ENCODE data around the gene PSMA1.
"Not testable (repeated sequence)": the region's sequence is repeated elsewhere in the genome, so short reads cannot be mapped to it uniquely, and the experiment has no call there.

The PSMA1 gene

DNA sequence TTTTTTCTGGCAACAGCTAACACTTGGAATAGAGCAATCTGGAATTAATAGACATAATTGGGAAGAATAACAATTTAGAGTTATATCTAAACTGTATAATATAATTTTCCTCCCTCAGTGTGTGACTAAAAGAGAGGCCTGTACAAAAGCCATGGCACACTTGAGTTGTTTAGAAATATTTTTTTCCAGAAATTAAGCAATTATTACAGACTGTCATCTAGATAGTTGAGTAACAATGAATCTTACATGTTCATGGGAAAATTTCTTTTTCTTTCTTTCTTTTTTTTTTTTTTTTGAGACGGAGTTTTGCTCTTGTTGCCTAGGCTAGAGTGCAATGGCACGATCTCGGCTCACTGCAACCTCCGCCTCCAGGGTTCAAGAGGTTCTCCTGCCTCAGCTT is 15.0 kb upstream of the PSMA1 start:
- not testable (repeated sequence) for DNase-seq (ENCODE audit: low read depth in 3 of 3, low spot score in 1 of 3)

GRCh38 chr11:14529951-14530350 is 9.8 kb upstream of the PSMA1 start:
- DNase-seq (ENCODE audit: low read depth in 3 of 3, low spot score in 1 of 3) = no peak

DNA sequence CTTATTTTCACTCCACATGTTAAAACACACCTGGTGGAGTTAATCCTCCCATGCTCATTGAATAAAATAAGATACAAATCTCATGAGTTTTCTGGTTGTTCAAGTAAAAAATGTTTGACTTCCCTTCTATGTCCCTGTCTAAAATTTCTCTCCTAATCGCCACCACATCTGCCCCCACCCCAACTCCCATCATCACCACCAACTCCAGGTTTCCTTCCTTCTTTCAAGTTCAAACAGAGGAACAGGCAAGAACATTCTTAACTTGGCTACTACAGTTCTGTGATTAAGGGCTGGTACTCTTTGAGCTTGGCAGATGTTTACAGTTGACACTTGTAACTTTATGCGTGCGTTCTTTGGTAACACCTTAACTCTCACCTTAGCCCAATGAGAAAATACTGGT is 9.1 kb upstream of the PSMA1 start:
- no peak for DNase-seq (ENCODE audit: low read depth in 3 of 3, low spot score in 1 of 3)

DNA sequence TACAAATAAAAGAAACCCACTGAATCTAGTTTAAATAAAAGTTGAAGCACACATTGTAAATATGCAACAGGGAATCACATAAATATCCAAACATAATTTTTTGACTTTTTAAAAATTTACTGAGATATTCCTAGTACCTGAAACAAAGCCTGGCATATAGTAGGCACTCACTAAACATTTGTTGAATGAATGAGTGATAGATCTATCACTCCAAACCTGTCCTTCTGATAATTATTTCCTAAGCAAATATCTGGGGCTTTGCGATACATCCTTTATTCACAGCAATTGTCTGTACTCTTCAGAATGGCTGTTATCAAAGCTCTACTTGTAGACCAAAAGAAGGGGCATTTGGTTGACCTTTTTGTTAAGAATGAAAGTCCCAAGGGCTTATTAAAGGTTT is 2.6 kb upstream of the PSMA1 start:
- DNase-seq (ENCODE audit: low read depth in 3 of 3, low spot score in 1 of 3) = no peak

DNA sequence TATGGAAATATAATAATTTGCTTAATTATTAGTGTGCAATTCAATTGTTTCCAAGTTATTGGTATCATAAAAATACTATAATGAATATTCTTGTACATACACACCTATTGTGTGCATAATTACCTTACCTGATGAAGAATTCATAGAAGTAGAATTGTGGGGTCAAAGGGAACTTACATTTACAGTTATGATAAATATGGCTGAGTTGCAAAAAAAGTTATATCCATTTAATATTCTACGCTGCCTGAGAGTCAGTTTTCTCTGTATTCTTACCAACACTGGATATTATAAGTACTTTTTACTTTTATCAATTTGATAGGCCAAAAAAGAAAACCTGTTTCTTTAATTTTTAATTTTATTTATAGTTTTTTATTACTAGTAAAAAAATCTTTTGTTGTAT is 2.1 kb upstream of the PSMA1 start:
- DNase-seq (ENCODE audit: low read depth in 3 of 3, low spot score in 1 of 3) = no peak

GRCh38 chr11:14520747-14521151 is 563 bp upstream of the PSMA1 start:
- no peak for DNase-seq (ENCODE audit: low read depth in 3 of 3, low spot score in 1 of 3)

DNA sequence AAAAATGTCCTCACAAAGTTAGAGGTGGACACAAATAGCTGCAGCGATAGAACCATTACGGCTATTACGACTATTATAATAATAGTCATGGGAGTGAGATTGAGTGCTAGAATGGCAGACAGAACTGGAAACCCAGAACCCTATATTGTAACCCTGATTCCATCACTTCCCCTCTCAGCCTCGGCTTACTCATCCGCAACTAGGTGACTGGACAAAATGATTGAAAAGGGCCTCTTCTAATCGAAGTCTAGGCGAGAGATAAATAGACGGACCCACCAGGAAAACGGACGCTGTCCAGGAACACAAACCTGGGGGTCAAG is 629 bp downstream of the PSMA1 start:
- DNase-seq (ENCODE audit: low read depth in 3 of 3, low spot score in 1 of 3) = no peak

- DNase-seq (ENCODE audit: low read depth in 3 of 3, low spot score in 1 of 3) = no peak
Observed at GRCh38 chr11:14518820-14519219, 1.4 kb downstream of the PSMA1 start.

GRCh38 chr11:14513800-14514199 is 6.4 kb downstream of the PSMA1 start:
- no peak for DNase-seq (ENCODE audit: low read depth in 3 of 3, low spot score in 1 of 3)

- no peak for DNase-seq (ENCODE audit: low read depth in 3 of 3, low spot score in 1 of 3)
Observed at GRCh38 chr11:14506532-14506931, 13.7 kb downstream of the PSMA1 start.

- no peak for DNase-seq (ENCODE audit: low read depth in 3 of 3, low spot score in 1 of 3)
Observed at GRCh38 chr11:14503023-14503422, 17.2 kb downstream of the PSMA1 start.

- DNase-seq (ENCODE audit: low read depth in 3 of 3, low spot score in 1 of 3) = no peak
Observed at GRCh38 chr11:14502039-14502438, 18.1 kb downstream of the PSMA1 start.

DNA sequence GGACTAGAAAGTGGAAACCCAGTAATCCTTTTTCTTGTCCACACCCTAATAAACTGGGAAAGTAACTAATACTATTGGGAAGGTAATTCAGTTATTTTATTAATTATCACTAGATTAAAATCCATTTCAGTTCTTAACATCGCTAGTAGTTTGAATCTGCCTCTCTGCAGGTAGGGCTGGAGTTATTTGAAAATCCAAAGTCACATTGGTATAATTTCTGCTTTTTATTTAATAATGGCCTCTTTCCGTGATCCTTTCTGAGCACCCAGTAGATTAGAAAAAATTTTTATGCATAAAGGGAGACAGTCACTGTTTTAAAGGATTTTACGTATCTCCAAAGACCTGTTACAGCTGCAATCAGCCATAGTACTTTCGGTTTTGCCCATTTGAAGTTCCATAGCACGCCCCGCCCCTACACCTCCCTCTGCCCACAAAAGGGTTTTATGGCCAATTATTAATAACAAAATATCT is 20.0 kb downstream of the PSMA1 start:
- DNase-seq (ENCODE audit: low read depth in 3 of 3, low spot score in 1 of 3) = peak in 1 of 3 donors; percentile 9

GRCh38 chr11:14499560-14500180 is 20.5 kb downstream of the PSMA1 start, which contains the start of gene COPB1:
Gene COPB1, minus strand, starts transcription at chr11:14499811. Its CDS starts 883 bp downstream, at chr11:14498928.
- DNase-seq (ENCODE audit: low read depth in 3 of 3, low spot score in 1 of 3) = peak; percentile 71 to 76 (median 75)

GRCh38 chr11:14499178-14499559 is 21.0 kb downstream of the PSMA1 start:
- peak in 1 of 3 donors; percentile 20 for DNase-seq (ENCODE audit: low read depth in 3 of 3, low spot score in 1 of 3)

DNA sequence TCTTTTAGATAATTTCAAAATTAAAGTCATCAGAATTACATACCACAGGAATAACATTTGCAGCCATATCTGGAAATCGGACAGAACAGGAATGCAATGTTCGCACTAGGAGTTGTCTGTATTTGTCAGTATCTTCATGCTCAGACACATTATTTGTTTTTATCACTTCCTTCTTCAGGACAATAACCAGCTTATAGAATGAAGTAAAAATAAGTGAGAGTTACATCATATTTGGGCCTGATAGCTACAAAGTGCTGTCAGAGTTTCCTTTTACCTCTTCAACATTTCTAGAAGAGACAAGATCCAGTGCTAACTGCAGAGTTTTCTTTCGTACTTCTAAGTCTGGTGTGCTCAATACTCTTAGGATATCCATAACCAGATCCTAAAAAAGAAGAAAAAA is 39.5 kb downstream of the PSMA1 start:
- no peak for DNase-seq (ENCODE audit: low read depth in 3 of 3, low spot score in 1 of 3)

DNA sequence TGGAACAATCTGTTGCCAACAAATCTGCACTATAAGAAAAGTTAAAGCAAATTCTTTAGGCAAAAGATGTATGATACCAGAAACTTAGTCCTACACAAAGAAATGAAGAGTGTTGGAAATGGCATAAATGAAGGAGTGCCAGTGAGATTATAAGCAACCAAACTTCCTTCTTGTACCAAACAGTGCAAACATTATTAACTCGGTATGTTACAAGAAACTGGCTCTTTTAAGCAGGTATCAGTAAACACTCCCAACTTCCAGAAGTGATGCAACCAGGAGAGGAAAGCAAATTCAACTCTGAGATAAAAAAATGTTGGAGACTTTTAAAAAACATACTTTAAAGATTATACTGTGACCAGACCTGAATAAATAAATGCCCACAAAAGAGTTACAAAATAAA is 49.1 kb downstream of the PSMA1 start:
- DNase-seq (ENCODE audit: low read depth in 3 of 3, low spot score in 1 of 3) = no peak

DNA sequence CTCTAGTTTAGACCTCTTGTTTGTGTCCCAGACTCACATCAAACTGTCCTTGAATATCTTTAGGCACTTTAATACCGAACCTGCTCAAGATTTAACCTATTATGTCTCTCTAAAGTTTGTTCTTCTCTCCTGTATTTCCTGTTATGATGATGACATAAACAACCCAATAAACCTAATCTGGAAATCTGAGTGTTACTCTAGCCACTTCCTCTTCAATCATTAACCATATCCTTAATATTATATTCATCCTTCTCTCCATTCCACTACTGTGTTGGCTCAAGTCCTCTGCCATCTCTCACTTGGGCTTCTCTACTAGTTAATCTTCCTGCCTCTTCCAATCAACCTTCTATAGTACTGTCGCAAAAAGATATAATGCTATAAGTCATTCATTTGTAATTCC is 56.6 kb downstream of the PSMA1 start:
- no peak for DNase-seq (ENCODE audit: low read depth in 3 of 3, low spot score in 1 of 3)

DNA sequence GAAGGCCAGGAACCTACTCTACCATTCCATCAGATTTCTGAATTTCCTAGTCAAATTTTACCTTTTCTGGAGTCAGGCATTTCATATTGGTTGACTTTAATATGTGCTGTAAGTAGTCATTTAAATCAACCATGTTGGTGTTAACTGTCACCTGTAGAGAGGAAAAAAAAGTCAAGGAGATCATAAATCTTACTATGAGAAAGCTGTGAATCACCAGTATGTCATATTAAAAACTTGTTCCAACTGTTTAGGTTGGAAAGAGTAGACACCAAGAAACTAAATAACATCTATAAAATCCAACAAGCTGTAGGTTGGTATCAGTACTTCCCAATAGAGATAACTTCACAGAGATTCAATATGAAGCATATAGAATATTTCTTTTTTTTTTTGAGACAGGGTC is 60.0 kb downstream of the PSMA1 start:
- no peak for DNase-seq (ENCODE audit: low read depth in 3 of 3, low spot score in 1 of 3)

GRCh38 chr11:14458377-14458776 is 61.8 kb downstream of the PSMA1 start:
- no peak for DNase-seq (ENCODE audit: low read depth in 3 of 3, low spot score in 1 of 3)

GRCh38 chr11:14455648-14456430 is 64.3 kb downstream of the PSMA1 start:
- no peak for DNase-seq (ENCODE audit: low read depth in 3 of 3, low spot score in 1 of 3)
